Stimulated activated CD8-positive, alpha-beta memory T cell treated with anti-CD3 and anti-CD28 coated beads, Interleukin-12 subunit alpha, Interleukin-12 subunit beta, amount 100 ng/mL, for 1 hour (primary cell): Measurements from ENCODE around the gene ZNF57.
"Not testable (repeated sequence)": the region's sequence is repeated elsewhere in the genome, so short reads cannot be mapped to it uniquely, and the experiment has no call there.

ENCODE experiments used
- DNase-seq: peaks from one replicate; pipeline ENCODE4 v3.0.0-alpha.2; 2020; ENCODE audit warnings: low read depth

Gene ZNF57

DNA sequence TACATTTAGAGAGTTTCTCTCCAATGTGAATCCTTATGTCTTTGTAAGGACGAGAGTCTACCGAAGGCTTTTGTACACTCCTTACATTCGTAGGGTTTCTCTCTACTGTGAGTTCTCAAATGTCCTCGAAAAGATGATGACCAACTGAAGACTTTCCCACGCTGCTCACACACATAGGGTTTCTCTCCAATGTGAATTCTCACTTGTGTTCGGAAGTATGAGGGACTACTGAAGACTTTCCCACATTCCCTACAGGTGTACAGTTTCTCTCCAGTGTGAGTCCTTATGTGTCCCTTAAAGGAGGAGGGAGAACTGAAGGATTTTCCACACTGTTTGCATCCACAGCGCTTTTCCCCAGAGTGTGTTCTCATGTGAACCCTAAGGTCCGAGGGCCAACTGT lies 4.0 kb upstream of the ZNF57 start:
- DNase-seq, result no peak

DNA sequence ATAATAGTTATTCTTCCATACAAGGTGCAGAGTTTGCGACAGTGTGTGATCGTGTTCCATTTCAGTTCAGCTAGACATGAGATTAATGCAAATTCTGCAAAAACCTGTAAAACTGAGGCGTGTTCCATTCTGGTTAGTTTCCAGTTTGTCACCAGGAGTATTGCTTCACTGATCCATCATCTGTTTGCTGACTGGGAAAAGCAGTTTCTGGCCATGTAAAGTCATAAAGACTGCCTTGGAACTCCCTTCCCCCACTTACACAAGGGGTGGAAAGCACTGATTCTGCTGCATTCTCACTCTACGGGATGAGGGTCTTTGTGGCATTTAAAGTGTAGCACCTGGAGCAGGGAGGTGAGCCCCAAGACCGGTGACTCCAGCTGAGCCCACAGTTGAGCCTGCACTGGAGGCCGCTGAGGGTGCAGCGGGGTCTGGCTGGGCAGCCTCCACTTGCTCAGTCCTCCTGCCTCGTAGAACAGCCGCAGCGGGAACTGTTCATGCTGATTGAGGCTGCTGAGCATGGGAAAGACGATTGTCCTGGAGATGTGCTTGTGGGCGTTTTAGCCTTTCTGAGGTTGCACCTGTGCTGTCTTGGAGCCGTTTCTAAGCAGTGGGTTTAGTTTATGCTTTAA lies 2.0 kb downstream of the ZNF57 start:
- DNase-seq, result no peak

DNA sequence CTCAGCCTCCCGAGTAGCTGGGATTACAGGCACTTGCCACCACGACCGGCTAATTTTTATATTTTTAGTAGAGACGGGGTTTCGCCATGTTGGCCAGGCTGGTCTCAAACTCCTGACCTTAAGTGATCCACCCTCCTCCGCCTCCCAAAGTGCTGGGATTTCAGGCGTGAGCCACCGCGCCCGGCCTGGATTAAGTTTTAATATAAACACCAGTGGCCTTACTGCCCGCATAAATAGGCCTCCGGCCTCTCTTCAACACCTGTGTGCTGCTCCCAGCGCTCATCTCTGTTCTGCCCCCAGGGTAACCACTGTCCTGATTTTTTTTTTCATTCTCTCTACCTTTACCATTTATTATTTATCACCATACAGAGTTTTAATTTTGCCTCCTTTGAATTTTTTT lies 2.6 kb downstream of the ZNF57 start:
- not testable (repeated sequence) for DNase-seq

DNA sequence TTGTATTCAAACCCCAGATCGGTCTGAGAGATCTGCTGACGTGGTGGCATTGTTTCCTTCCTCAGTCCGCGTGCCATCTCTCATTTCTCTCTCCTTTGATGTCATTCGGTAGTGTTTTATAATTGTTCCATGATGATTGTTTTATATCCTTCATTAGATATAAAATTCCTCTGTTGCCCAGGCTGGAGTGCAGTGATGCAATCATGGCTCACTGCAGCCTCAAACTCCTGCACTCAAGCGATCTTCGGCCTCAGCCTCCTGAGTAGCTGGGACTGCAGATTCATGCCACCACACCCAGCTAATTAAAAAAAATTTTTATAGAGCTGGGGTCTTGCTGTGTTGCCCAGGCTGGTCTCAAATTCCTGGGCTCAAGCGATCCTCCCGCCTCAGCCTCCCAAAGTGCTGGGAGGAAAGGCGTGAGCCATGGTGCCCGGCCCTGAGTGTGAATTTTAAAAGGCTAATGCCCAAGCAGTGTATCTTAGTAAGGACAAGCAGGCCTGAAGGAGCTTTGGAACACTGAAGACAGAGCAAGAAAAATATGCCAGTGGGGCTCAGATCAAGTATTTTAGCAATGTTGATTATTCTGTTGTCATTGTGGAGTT lies 5.3 kb downstream of the ZNF57 start:
- no peak for DNase-seq

DNA sequence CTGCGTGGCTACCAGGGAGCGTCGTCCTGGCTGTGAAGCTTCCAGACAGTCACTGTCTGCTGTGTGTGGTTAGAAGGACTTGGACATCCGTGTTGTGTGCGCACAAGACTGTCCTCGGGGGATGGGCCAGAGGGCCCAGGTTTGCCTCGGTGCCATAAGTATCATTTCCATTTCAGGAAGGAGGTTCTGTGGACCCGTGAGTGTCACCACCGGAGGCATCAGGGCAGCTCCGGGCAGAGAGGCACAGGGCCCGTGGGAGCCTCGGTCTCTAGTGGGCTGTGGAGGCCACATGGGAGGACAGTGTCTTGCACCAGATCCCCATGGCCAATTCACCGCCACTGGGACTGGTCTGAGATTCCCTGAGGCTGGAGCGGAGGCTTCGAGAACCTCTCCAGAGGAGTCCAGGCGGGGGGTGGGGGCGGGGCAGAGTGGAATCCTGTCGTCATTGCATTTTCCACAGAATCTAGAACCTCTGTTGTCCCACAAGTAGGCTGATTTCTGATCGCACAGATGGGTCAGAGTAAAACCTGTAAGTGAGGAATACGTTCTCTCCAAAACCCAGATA lies 6.0 kb downstream of the ZNF57 start:
- no peak for DNase-seq

DNA sequence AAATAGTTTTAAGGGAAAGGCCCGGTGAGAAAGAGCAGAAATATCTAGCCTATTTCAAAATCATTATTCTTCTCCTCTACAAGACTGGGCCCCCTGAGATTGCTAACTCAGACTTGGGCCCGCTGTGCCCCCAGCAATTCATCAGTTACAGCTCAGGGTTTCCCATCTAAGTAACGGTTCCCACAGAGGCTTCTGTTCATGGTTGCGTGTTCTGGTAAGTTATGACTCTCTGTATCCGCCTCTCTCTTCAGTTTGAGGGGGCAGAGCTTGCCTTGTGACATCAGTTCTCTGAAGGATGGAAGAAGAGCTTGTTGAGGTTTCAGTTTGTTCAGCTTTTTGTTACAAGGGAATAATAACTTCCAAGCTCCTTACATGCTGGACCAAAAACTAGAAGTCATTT lies 11.6 kb downstream of the ZNF57 start:
- no peak for DNase-seq

DNA sequence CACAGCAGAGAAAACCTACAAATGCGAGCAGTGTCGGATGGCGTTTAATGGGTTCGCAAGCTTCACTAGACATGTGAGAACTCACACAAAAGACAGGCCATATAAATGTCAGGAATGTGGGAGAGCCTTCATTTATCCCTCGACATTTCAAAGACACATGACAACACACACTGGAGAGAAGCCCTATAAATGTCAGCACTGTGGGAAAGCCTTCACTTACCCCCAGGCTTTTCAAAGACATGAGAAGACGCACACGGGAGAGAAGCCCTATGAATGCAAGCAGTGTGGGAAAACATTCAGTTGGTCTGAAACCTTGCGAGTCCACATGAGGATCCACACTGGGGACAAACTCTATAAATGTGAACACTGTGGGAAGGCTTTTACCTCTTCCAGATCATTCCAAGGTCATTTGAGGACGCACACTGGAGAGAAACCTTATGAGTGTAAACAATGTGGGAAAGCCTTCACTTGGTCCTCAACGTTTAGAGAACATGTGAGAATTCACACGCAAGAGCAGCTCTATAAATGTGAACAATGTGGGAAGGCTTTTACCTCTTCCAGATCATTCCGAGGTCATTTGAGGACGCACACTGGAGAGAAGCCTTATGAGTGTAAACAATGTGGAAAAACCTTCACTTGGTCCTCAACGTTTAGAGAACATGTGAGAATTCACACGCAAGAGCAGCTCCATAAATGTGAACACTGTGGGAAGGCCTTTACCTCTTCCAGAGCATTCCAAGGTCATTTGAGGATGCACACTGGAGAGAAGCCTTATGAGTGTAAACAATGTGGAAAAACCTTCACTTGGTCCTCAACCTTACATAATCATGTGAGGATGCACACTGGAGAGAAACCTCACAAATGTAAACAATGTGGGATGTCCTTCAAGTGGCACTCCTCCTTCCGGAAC lies 16.8 kb downstream of the ZNF57 start:
- DNase-seq, result no peak

DNA sequence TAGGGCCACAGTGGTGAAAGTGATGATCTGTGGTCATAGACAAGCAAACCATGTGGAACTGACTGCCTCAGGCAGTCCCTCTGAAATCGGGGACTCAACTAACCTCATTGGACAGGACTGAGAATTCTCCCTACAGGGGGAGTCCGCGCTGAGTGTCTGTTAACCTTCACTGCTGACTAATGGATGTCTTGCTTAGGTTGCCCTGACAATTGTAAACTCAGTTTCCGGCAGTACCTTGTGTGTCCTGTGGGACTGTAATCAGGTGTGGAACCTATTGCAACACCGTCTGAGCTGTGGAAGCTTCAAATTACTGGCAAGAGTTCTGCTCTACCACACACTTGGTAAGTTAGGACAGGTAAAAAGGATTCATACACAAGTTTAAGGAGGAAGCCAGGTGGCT lies 22.3 kb downstream of the ZNF57 start:
- no peak for DNase-seq

DNA sequence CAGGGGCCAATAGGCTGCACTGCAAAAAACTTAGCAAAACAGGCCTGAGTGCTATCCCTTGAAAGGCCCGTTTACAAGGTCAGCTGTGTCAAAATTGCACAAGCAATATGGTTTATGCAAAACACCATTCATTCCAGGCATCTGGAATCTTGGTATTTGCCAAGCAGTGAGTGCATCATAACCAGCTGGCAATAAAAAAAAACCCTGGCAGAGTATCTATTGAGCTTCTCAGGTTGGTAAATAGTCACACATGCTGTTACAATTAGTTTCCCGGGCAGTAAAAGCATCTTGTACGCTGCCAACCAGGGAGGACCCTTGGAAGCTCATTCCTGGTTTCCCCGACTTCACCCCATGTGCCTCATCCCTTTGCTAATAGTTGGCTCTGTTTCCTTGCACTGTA lies 22.8 kb downstream of the ZNF57 start:
- DNase-seq, result no peak

DNA sequence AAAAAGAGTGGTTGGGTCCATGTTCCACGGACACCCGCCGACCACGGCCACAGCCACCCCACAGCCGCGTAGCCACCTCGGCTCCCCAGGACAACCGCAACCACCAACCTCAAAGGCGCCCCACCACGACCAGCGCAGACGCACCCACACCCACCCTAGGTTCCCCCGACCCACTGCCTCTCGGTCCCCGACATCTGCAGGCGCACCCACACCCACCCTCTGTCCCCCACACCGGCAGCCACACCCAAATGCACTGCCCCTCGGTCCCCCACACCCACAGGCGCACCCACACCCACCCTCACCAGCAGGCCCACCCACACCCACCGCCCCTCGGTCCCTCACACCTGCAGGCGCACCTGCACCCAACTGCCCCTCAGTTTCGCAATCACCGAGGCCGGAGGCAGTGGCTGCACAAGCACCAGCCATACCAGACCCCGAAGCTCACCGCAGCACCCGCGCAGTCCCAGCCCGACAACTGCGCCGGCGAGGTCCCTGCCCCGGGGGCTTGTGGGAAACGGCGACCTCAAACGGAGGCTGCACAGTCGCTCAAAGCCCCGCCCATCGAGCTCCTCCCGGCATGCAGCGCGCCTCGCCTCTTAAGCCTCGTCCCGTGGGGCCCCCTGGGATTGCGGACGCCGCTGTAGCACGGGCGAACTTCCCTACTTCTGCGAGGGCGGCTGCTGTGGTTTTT lies 25.8 kb downstream of the ZNF57 start:
- no peak for DNase-seq

DNA sequence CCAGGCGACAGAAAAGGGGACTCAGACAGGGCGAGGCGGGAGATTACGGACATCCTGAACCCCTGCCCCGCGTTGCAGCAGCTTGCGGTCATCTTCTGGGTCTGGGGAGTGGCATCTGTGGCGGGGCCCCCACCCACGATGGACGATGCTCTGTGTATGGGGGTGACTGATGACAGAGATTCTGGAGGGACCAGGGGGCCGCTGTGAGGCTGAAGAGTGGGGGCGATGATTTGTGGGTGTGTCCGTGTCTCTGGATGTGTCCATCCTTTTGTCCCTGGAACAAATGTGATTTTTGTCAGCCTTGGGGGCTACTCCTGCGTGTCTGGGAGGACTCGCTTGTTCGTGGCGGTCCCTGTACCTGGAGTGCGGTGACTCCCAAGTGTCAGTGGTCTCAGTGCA lies 26.3 kb downstream of the ZNF57 start:
- no peak for DNase-seq

DNA sequence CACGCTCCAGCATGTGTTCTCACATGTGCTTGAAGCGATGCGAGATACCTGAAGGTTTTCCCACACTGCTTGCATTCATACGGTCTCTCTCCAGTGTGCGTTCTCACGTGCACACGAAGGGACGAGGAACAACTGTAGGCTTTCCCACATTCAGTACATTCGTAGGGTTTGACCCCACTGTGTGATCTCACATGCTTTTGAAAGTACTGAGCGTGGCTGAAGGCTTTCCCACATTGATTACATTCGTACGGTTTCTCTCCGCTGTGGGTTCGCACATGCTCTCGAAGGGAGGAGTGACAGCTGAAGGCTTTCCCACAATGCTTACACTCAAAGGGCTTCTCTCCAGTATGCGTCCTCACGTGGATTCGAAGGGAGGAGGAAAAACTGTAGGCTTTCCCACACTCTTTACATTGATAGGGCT lies 32.8 kb downstream of the ZNF57 start:
- DNase-seq, result no peak

DNA sequence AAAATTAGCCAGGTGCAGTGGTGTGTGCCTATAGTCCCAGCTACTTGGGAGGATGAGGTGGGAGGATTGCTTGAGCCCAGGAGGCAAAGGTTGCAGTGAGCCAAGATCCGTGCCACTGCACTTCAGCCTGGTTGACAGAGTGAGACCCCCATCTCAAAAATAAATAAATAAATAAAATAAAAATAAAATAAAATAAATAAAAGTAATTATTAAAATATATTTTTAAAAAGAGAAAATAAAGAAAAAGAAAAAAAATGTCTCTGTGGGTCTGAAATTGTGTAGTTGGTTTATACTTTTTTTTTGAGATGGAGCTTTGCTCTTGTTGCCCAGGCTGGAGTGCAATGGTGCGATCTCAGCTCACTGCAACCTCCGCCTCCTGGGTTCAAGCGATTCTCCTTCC lies 35.1 kb downstream of the ZNF57 start:
- not testable (repeated sequence) for DNase-seq

DNA sequence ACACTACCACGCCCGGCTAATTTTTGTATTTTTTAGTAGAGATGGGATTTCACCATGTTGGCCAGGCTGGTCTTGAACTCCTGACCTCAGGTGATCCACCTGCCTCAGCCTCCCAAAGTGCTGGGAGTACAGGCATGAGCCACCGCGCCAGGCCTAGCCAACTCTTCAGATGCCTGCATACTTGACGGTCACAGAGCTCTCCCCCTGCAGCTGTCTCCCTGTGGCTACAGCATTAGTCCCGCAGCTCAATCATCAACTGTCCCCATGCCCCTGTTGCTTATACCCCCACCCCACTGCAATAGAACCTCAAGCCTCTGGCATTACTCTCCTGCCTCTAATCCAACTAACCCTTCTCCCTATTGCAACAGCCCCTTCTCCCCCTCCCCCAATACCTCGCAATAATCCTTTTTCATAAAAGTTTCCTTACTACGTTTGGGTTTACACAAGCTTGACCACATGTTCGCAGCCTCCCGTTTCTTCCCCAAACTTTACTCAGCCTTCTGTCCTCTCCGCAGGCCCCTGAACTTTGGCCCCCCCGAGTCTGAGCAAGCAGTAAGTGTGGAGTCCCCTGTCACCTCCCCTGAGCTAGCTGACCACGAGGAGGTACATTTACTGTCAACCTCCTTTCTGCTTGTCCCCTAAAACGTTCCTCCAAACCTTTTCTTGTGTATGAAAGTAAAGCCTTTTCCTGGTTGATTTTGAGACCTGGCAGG lies 42.4 kb downstream of the ZNF57 start:
- DNase-seq, result no peak

DNA sequence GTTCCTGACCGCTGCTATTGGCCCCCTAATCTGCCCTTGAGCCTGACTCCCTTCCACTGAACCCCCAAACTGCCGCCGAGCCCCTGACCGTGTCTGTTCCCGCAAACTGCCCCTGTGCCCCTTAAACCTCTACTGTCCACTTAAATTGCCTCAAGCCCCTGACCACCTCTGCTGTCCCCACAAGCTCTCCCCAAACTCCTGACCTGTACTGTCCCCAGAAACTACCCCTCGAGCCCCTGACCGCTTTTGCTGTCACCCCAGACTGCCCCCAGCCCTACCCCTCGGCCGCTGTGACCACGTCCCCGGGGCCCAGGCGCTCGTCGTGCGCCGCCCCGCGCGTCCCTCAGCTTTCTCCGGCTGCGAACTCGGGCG lies 43.7 kb downstream of the ZNF57 start:
- DNase-seq, result no peak

DNA sequence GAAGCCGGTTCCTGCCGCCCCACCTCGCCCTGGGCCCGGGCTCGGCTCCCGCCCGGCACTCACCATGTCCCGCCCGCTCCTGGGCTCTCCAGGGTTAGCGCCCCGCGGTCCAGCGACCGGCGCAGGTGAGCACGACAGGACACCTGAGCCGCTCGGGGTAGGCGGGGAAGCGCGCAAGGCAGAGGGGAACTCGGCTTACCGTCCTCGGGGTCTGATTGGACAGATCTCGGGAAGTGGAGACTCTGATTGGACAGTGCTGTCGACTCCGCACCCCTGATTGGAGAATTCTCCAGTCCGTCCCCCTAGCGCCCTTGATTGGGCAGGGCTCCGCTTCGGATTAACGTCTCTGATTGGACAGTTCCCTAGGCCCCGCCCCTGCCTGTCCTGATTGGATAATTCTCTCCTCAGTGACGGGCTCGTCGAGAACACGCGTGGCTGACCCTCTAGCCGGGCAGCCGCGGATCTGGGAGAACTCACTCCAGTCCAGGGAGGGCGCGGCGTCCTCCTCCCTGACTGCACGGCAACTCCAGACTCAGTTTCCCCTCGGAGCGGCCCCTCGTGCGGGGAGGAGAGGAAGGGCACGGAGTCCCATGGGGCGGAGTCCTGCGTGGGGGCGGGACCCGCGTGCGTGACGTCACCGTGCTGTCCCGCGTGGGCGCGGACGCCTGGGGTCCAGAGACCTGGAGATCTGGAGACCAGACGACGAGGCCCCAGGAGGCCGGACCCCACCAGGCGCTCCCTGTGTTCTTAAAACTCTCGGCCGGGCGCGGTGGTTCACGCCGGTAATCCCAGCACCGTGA lies 44.2 kb downstream of the ZNF57 start, which contains the start of gene ZNF77:
Gene ZNF77 (minus strand): TSS at position 197 of the 800 bp plus-strand sequence. CDS start 131 bp downstream, at position 66.
- peak; percentile 98 for DNase-seq

DNA sequence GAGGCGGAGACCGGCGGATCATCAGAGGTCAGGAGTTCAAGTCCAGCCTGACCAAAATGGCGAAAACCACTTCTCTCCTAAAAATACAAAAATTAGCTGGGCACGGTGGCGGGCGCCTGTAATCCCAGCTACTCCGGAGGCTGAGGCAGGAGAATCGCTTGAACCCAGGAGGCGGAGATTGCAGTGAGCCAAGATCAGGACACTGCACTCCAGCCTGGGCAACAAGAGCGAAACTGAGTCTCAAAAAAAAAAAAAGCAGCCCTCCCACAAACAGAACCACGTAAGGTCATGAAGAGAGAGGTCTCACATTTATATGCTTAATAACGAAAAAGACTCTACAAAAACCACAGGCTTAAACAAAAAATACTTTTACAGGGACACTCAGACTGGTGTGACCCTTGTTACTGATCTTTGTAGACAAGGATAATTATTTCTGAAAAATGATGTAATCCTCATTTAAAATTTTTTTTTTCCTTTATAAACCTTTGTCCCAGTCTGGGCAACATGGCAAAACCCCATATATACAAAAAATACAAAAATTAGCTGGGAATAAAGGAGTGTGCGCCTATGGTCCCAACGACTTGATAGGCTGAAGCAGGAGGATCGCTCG lies 45.0 kb downstream of the ZNF57 start:
- no peak for DNase-seq

DNA sequence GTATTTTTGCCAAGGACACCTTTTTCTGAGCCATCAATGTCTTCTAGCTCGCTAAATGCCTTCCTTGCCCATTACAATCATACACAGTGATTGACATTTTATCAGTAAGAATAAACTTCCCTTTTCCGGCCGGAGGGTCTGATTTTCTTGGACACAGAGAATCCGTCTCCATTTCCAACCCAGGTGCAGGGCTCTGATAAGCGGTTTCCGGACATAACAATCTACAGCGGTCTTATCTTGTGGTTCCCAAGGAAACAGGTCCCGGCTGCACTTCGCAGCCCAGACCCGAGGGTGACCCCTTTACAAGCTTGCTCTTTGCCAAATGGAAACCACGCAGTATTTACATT lies 49.2 kb downstream of the ZNF57 start:
- DNase-seq, result no peak

DNA sequence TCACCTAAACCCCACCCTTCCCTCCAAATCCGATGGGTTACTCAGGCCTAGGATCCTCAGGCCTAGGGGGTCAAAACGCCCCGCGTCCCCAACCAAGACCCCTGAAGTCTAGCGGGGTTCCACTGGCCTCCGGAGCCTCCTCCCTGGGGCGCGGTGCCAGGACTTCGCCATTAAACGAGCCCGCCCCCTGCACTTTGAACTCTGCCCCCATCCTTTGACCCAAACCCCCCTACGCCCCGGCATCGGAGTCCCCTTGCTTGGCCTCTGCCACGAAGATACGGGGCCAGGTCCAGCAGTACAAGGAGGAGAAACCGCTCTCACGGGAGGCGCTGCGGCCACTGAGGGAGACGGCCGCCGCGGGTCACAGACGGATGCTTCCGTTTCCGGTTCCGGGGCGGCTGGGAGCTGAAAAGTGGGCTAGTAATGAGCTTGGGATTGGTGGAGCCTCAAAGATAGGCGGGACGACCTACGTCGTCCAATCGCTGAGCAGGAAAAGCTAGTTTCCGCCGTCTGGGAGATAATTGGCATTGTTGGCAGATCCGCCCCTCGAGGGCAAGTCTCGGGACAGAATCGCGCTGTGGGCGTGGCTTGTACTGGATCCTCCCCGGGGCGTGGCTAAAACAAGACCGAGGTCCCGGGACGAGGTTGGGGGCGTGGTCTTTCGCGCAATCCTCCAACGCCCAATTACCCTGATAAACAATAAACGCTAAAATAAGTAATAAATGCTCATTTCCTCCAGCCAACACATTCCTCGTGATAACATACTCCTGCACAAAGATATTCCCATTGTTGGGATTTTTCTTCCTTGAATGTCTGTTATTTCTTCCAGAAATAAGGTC lies 49.8 kb downstream of the ZNF57 start:
- DNase-seq, result peak; percentile 100
